Measurements from ENCODE around the gene BCHE. TPM values are rescaled to one million over a fixed set of nuclear protein-coding genes. Genes with fewer than 3 reads are reported as not detected.

BCHE gene
- polyA plus RNA-seq, 3 donors = not detected

GRCh38 chr3:165854696-165855095 lies 17.5 kb upstream of the BCHE start:
- H3K4me3 Mint-ChIP-seq = no peak overlapping the region
- TF ChIP-seq CTCF (IDR thresholded peaks at IDR 0.05) = peak; percentile 73
- Histone ChIP-seq H3K36me3 (replicated peaks in 1 of 2; ENCODE audit: control insufficient read depth in 1 of 2, insufficient read depth in 2 of 2, low read length in 2 of 2) (no peaks in the 10 kb centered on the region), H3K4me1 (ENCODE audit: control insufficient read depth in 1 of 2, insufficient read depth in 2 of 2, low read length in 2 of 2) (no peaks in the 10 kb centered on the region), H3K4me3 (replicated peaks in 1 of 3; ENCODE audit: low read depth in 2 of 3, low read length in 3 of 3) (no peak overlapping the region), H3K9ac (ENCODE audit: insufficient read depth, low read length, poor library complexity, severe bottlenecking) (no peak overlapping the region), H3K4me2 (replicated peaks; ENCODE audit: extremely low read depth, low read length, poor library complexity, severe bottlenecking) (no peak overlapping the region), H3K27ac (ENCODE audit: low read depth in 1 of 2, low read length in 2 of 2) (no peak overlapping the region), H3K27me3 (ENCODE audit: control insufficient read depth in 2 of 2, insufficient read depth in 2 of 2, low read length in 2 of 2) (no peaks in the 10 kb centered on the region), H3K9me3 (replicated peaks in 1 of 2; ENCODE audit: control insufficient read depth in 1 of 2, insufficient read depth in 1 of 2, low read length in 2 of 2) (no peaks in the 10 kb centered on the region), H2AFZ (ENCODE audit: insufficient read depth, low read depth, low read length, poor library complexity, severe bottlenecking) (no peak overlapping the region), H3K79me2 (ENCODE audit: insufficient read depth, low read length) (no peaks in the 10 kb centered on the region), H4K20me1 (ENCODE audit: insufficient read depth, low read length) (no peaks in the 10 kb centered on the region)
- H3K27me3 Mint-ChIP-seq (ENCODE audit: low read depth in 3 of 3) = no peaks in the 10 kb centered on the region
- peaks cover 0 to 2% (median 0%) of the 10 kb centered on the region in 7 donors for H3K9me3 Mint-ChIP-seq
- WGBS (ENCODE audit: insufficient coverage) = no CpG with 5 or more reads among the region's 1 CpG
- no peaks in the 10 kb centered on the region for H3K4me1 Mint-ChIP-seq
- H3K36me3 Mint-ChIP-seq = no peaks in the 10 kb centered on the region
- no peak overlapping the region for H3K27ac Mint-ChIP-seq
- intact Hi-C loops (cut with micrococcal nuclease) = no loop called here
- DNase-seq = no peak

GRCh38 chr3:165852711-165853110 lies 15.5 kb upstream of the BCHE start:
- Mint-ChIP-seq H3K4me3 (no peak overlapping the region), H3K4me1 (no peaks in the 10 kb centered on the region), H3K27me3 (ENCODE audit: low read depth in 3 of 3) (no peaks in the 10 kb centered on the region), H3K9me3 (peaks cover 0 to 2% (median 0%) of the 10 kb centered on the region in 7 donors), H3K27ac (no peak overlapping the region), H3K36me3 (no peaks in the 10 kb centered on the region)
- Histone ChIP-seq H4K20me1 (ENCODE audit: insufficient read depth, low read length) (no peaks in the 10 kb centered on the region), H3K9ac (ENCODE audit: insufficient read depth, low read length, poor library complexity, severe bottlenecking) (no peak overlapping the region), H3K4me2 (replicated peaks; ENCODE audit: extremely low read depth, low read length, poor library complexity, severe bottlenecking) (no peak overlapping the region), H2AFZ (ENCODE audit: insufficient read depth, low read depth, low read length, poor library complexity, severe bottlenecking) (no peak overlapping the region), H3K27me3 (ENCODE audit: control insufficient read depth in 2 of 2, insufficient read depth in 2 of 2, low read length in 2 of 2) (no peaks in the 10 kb centered on the region), H3K36me3 (replicated peaks in 1 of 2; ENCODE audit: control insufficient read depth in 1 of 2, insufficient read depth in 2 of 2, low read length in 2 of 2) (no peaks in the 10 kb centered on the region), H3K27ac (ENCODE audit: low read depth in 1 of 2, low read length in 2 of 2) (no peak overlapping the region), H3K4me3 (replicated peaks in 1 of 3; ENCODE audit: low read depth in 2 of 3, low read length in 3 of 3) (no peak overlapping the region), H3K4me1 (ENCODE audit: control insufficient read depth in 1 of 2, insufficient read depth in 2 of 2, low read length in 2 of 2) (no peaks in the 10 kb centered on the region), H3K9me3 (replicated peaks in 1 of 2; ENCODE audit: control insufficient read depth in 1 of 2, insufficient read depth in 1 of 2, low read length in 2 of 2) (no peaks in the 10 kb centered on the region), H3K79me2 (ENCODE audit: insufficient read depth, low read length) (no peaks in the 10 kb centered on the region)
- TF ChIP-seq CTCF (IDR thresholded peaks at IDR 0.05) = no peak
- no peak for DNase-seq
- intact Hi-C loops (cut with micrococcal nuclease) = no loop called here

Data from CD14-positive monocyte (primary cell).